ENCODE results near the gene PPP4R3C.
"Not testable (repeated sequence)": the region's sequence is repeated elsewhere in the genome, so short reads cannot be mapped to it uniquely, and the experiment has no call there.

Gene PPP4R3C

DNA sequence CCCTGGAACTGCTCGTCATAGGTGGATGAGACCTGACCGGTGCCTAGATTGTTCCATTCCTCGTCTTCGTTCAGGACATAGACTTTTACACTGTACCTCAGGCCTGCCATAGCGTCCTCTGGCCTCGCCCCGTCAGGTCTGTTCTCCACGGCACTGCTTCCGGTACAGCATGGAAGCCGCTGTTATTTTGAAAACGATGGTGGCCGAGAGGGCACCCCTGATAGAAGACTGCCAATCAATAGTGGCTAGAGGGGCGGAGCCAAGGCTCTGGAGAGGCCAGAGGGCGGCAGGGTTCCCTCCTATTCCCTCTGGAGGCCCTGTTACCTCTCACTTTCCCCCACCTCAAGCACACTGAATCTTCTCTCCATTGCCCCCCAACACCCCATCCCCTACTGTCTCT, at the start of gene PPP4R3C:
PPP4R3C (minus strand) TSS at position 155 of the 400 bp plus-strand sequence; CDS start at position 110, 45 bp downstream.
- no peak for DNase-seq

DNA sequence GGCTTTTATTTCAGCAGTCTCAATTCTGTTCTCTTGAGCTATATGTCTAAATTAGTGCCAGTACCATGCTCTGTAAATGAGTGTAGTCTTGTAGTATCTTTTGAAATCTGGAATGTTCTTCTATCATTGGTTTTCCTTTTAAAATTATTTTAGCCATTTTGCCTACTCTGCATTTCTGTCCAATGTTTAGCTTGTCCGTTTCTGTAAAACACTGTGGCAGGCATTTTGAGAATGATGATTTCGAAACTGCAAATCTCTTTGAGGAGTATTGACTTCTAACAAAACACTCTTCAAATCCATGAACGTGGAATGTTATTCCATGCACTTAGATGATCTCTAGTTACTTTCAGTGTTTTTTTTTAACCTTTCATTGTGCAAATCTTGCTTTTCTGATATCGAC, 28.3 kb upstream of the PPP4R3C start:
- DNase-seq: no peak

DNA sequence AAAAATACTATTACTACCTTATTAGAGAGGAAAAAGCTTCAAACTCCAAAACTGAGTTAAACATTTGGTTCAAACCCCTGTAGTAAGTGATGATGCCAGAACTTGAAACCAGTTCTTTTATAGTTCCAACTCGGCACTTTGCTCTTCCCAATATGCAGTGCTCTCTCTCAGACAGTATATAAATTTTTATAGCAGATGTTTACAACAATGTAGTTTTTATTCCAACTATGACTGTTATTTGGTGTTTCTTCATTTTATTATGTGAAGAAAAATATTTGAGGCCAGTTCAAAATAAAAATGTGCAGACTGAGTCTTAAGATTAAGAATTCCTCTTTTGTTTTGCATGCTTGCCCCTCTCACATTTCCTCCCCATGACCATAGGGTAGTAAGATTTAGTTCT, 2.9 kb upstream of the PPP4R3C start:
- DNase-seq: no peak

DNA sequence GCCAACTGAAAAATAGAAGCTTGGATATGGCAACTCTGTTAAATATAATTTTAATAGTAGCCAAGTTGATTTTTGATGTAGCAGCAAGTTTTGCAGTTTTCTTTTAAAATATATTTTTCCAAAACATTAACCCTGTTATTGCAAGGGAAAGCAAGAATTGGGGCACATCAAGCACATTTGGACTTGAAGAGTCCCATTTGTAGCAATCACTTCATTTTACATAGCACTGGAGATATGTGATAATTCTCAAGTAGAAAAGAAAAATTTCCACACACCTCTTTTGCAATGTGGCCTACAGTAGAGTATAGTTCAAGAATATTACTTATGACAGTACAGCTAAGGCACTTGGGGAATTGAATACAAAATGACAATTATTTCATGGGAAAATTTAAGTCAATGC, 1.9 kb upstream of the PPP4R3C start:
- DNase-seq: no peak

- not testable (repeated sequence) for DNase-seq
Measured at GRCh38 chrX:27459129-27459528, 4.0 kb downstream of the PPP4R3C start.

DNA sequence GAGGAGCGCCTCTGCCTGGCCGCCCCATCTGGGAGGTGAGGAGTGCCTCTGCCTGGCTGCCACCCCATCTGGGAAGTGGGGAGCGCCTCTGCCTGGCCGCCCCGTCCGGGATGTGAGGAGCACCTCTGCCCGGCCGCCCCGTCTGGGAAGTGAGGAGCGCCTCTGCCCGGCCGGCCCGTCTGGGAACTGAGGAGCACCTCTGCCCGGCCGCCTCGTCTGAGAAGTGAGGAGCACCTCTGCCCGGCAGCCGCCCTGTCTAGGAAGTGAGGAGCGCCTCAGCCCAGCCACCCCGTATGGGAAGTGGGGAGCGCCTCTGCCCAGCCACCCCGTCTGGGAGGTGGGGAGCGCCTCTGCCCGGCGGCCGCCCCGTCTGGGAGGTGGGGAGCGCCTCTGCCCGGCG, 4.6 kb downstream of the PPP4R3C start:
- DNase-seq: not testable (repeated sequence)

DNA sequence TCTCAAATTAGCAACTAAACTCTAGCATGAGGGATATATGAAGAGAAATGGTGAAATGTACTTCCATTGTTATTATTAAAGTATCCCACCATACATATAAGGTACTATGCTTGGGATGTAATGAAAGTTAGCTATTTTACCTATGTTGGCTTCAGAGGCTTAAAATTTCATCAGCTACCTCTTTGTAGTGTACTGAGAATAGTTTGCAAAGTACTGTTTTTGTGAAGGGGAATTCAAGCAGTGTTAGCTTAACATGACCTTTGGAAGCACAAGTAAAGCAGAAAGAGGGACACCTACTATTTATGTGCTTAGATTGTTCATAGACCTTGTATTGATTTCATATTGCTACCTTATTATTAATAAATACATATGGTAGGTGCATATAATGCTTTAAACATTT, 11.8 kb downstream of the PPP4R3C start:
- no peak for DNase-seq

- no peak for DNase-seq
Measured at GRCh38 chrX:27446423-27446822, 16.7 kb downstream of the PPP4R3C start.

- no peak for DNase-seq
Measured at GRCh38 chrX:27445438-27445837, 17.7 kb downstream of the PPP4R3C start.

DNA sequence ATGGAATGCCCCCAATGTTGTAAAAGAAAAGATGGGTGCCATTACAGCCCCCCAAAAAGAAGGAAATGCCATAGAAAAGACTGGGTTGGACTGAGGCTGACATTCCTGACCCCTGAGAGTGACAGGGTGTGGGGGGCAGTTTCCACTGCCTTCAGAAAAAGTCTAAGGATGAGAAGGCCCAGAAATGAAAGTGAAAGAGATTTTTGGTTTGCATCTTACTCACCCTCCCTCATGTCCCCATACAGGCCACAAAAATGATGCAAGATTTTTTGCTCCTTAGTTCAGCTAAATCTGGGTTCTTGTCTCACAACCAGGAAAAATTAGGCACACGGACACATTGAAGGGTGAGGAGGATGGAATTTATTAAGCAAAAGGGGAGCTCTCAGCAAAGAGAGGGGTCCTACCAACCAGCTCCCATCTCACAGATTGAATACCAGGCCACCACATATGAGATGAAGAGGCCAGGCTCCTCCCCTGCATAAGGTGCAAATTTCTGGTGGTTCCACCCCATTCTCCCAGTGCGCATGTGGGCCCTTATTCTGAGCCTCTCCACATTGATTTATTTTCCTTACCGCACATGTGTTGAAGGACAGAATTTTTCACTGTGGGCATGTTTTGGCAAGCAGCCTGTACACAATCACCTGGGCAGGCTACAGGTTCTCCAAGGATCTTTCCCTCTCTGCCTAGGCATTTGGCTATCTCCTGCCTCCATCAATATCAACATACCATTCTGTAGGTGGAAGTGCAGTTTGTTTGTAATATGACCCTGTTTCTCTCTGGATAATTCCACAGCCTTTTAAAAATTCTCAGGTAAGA, 18.8 kb downstream of the PPP4R3C start:
- DNase-seq: no peak

GRCh38 chrX:27442392-27442791, 20.7 kb downstream of the PPP4R3C start:
- not testable (repeated sequence) for DNase-seq

GRCh38 chrX:27439771-27440170, 23.4 kb downstream of the PPP4R3C start:
- no peak for DNase-seq

- no peak for DNase-seq
Measured at GRCh38 chrX:27438937-27439336, 24.2 kb downstream of the PPP4R3C start.

GRCh38 chrX:27435031-27435430, 28.1 kb downstream of the PPP4R3C start:
- no peak for DNase-seq
